GM19240 (cell line): ENCODE data around the gene SPACA7.

Source experiments
- DNase-seq: peaks from one replicate; pipeline ENCODE4 v3.0.0; 2011; ENCODE audit warnings: low spot score; ENCODE audit not compliant: insufficient read length

Gene SPACA7

DNA sequence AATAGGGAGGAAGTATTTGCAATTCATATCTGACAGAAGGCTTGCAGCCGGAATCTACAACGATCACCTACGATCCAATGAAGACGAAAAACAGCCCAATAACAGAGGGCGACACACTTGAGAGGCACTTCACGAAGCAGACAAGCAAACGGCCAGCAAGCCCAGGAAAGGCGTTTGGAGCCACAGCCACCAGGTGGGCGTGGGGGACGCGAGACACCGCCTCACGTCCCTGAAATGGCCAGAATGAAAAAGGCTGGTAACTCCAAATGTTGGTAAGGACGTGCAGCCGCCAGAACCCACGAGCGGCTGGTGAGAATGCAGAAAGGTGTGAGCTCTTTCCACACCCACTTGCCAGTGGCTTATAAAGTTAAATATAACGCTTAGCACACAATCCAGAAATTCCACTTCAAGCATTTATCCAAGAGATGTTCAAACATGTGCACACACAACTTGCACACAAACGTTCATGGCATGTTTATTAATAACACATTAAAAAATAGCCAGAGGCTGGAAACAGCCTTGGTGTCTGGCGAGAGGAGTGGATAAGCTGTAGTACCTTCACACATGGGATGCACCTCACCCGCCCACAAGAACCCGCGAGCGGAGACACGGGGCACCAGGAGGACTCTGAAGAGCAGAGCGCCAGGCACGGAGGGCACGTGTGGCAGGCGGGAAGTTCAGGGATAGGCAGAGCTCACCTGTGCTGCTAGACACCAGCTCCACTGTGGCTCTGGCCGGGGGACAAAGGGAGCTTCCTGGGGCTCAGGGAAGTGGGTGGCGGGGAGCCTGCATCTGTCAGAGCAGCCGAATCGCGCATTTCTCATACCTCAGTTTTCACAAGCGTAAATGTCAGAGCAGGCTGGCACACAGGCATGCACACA, 89.3 kb downstream of the SPACA7 start:
- no peak for DNase-seq

DNA sequence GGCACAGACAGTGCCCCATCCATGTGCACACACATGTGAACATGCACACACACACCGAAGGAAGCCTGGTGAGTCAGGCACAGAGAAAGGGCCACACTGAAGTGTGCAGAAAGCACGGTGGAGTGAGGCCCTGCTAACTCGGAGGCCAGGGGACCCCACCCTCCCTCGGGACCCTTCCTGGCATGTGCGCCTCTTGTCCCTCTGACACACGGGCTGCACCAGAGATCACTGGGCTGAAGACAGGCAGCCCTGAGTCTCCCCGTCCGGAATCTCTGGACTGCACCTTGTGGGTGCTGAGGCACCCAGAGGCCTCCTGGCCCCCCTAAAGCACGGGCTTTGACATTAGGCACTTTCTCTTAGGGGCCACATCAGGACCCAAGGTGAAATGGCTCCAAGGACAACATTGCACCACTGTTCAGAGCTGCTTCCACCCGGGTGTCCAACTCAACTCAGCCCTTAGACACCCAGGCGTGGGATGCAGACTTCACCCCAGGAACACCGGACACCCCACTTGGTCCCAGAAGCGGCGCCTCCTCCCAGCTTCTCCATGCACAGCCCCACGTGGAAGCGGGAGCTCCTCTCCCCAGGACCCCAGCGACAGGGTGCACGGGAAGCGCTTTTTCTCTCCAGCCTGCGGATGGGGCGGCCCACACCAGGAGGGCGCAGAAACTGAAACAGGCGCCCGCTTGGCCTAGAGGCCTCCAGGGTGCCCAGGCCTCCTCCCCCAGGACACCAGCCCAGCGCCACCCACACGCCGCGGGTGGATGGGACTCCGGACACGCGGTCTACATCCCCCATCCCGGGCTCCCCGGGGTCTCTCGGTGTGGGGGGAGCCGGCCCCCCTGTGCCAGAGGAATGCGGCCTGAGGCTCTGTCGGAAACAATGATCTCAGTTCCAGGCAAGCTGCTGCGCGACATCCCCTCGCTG, 90.2 kb downstream of the SPACA7 start:
- no peak for DNase-seq

- DNase-seq: no peak
These were observed 91.1 kb downstream of the SPACA7 start for GRCh38 chr13:112467236-112467635.

- DNase-seq: no peak
These were observed 91.9 kb downstream of the SPACA7 start for GRCh38 chr13:112468069-112468468.

DNA sequence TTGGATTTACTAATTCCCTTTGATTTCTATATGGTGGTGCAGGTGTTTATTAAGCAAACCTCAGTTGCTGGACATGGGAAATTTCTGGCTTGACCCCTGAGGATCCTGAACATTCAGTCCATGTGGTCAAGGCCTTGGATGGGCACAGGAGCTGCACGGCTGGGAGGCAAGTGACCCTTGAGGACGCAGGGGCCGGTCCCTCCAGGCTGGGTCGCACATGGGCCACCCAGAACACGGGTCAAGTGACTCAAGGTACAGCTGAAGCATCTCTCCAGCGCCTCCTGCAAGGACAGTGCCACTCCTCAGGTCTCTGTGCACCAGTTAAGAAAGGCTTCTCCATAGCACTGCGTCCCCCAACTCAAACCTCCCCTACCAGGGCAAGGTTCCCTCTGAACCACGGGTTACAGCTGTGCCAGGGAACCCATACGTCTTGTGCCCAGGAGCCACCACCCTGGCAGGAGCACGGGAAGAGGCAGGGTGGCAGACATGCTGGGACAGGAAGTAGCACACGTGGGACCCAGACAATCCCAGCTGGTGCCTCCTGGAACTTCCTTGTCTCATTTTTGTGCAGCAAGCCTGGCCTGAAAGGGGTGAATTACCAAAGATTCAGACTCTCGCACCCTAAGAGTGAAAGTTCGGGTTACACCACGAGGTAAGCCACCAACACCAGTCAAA, 93.1 kb downstream of the SPACA7 start:
- no peak for DNase-seq

- no peak for DNase-seq
These were observed 97.7 kb downstream of the SPACA7 start for GRCh38 chr13:112473818-112474217.

DNA sequence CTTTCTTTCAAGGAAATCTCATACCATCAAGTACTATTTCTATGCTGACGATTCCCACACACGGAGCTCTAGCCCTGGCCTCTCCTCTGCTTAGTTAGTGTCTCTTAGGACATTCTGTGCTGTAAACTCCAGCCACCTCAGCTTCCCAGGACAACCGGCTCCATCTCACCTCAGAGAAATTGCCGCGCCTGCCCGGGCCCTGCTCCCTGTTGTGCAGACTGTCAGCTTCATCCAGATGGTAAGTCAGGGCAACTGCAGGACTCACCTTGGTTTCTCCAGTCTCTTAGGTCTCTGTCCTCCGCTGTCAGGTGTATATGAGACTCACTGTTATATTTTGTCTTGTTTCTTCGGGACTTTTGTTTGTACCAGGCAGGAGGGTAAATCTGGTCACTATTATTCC, 98.7 kb downstream of the SPACA7 start:
- DNase-seq: no peak

DNA sequence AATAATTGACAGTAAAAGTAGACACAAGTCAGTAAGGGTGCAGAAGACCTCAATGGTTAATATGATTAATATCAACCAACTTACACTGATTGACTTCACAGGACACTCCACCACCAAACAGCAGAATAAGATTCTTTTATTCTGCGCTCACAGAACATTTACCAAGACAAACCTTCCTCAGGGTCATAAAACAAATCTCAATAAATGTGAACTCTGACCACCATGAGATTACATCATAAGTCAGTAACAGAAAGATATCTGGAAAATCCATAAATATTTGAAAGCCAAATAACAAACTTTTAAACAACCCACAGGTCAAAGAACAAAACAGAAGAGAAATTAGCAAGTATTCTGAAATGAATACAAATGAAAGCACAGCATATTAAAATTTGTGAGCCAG, 99.7 kb downstream of the SPACA7 start:
- DNase-seq: no peak

GRCh38 chr13:112477070-112477619, 101.0 kb downstream of the SPACA7 start:
- DNase-seq: no peak

- DNase-seq: no peak
These were observed 103.2 kb downstream of the SPACA7 start for GRCh38 chr13:112479389-112479788.

GRCh38 chr13:112481458-112481857, 105.3 kb downstream of the SPACA7 start:
- no peak for DNase-seq

DNA sequence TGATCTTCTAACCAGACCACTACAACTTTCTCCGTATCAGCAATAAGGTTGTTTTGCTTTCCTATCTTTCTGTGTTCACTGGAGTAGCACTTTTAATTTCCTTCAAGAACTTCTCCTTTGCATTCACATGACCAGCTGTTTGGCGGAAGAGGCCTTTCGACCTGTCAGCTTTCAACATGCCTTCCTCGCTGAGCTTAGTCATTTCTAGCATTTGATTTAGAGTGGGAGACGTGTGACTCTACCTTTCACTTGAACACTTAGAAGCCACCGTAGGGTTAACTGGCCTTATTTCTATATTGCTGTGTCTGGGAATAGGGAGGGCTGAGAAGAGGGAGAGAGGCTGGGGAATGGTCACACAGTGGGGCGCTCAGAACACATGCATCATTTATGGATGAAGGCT, 107.1 kb downstream of the SPACA7 start:
- DNase-seq: no peak
